ENCODE data around the gene BST1. TPM values are rescaled to one million over a fixed set of nuclear protein-coding genes. Genes with fewer than 3 reads are reported as not detected.
"Not testable (repeated sequence)": the region's sequence is repeated elsewhere in the genome, so short reads cannot be mapped to it uniquely, and the experiment has no call there.

BST1 gene
- polyA plus RNA-seq, 3 donors: 140 to 297 (median 266) TPM

- peaks cover 13% of the 10 kb centered on the region for H3K4me1 Mint-ChIP-seq
- Histone ChIP-seq H3K9ac (ENCODE audit: insufficient read depth, low read length, poor library complexity, severe bottlenecking) (no peak overlapping the region), H4K20me1 (ENCODE audit: insufficient read depth, low read length) (peaks cover 48% of the 10 kb centered on the region), H2AFZ (ENCODE audit: insufficient read depth, low read depth, low read length, poor library complexity, severe bottlenecking) (no peak overlapping the region), H3K79me2 (ENCODE audit: insufficient read depth, low read length) (peaks cover 5% of the 10 kb centered on the region), H3K36me3 (replicated peaks in 1 of 2; ENCODE audit: control insufficient read depth in 1 of 2, insufficient read depth in 2 of 2, low read length in 2 of 2) (peaks cover 73 to 95% of the 10 kb centered on the region in 2 donors), H3K27me3 (ENCODE audit: control insufficient read depth in 2 of 2, insufficient read depth in 2 of 2, low read length in 2 of 2) (no peaks in the 10 kb centered on the region), H3K4me1 (ENCODE audit: control insufficient read depth in 1 of 2, insufficient read depth in 2 of 2, low read length in 2 of 2) (peaks cover 0 to 4% of the 10 kb centered on the region in 2 donors), H3K4me3 (replicated peaks in 1 of 3; ENCODE audit: low read depth in 2 of 3, low read length in 3 of 3) (no peak overlapping the region), H3K4me2 (replicated peaks; ENCODE audit: extremely low read depth, low read length, poor library complexity, severe bottlenecking) (no peak overlapping the region), H3K27ac (ENCODE audit: low read depth in 1 of 2, low read length in 2 of 2) (no peak overlapping the region), H3K9me3 (replicated peaks in 1 of 2; ENCODE audit: control insufficient read depth in 1 of 2, insufficient read depth in 1 of 2, low read length in 2 of 2) (peaks cover 3 to 4% of the 10 kb centered on the region in 2 donors)
- no peaks in the 10 kb centered on the region for H3K27me3 Mint-ChIP-seq (ENCODE audit: low read depth in 3 of 3)
- no peak overlapping the region for H3K4me3 Mint-ChIP-seq
- H3K36me3 Mint-ChIP-seq: peaks cover 75 to 83% of the 10 kb centered on the region in 2 donors
- 0% methylated on average over 2 of the region's 3 CpGs for WGBS (ENCODE audit: insufficient coverage)
- intact Hi-C loops (cut with micrococcal nuclease): no loop called here
- TF ChIP-seq CTCF (IDR thresholded peaks at IDR 0.05): peak; percentile 87
- no peak overlapping the region for H3K27ac Mint-ChIP-seq
- DNase-seq: peak; percentile 16 to 68 (median 51)
- peaks cover 6 to 10% (median 10%) of the 10 kb centered on the region in 7 donors for H3K9me3 Mint-ChIP-seq
Observed at GRCh38 chr4:15729910-15730533, 27.2 kb downstream of the BST1 start.

GRCh38 chr4:15733061-15733460 lies 30.2 kb downstream of the BST1 start:
- H3K79me2 ChIP-seq (ENCODE audit: insufficient read depth, low read length); intact Hi-C loops (cut with micrococcal nuclease); H2AFZ ChIP-seq (ENCODE audit: insufficient read depth, low read depth, low read length, poor library complexity, severe bottlenecking); H3K4me3 Mint-ChIP-seq; H3K4me3 ChIP-seq (replicated peaks in 1 of 3; ENCODE audit: low read depth in 2 of 3, low read length in 3 of 3); H3K4me1 ChIP-seq (ENCODE audit: control insufficient read depth in 1 of 2, insufficient read depth in 2 of 2, low read length in 2 of 2); DNase-seq; H3K9me3 ChIP-seq (replicated peaks in 1 of 2; ENCODE audit: control insufficient read depth in 1 of 2, insufficient read depth in 1 of 2, low read length in 2 of 2); H3K27me3 ChIP-seq (ENCODE audit: control insufficient read depth in 2 of 2, insufficient read depth in 2 of 2, low read length in 2 of 2); H3K27me3 Mint-ChIP-seq (ENCODE audit: low read depth in 3 of 3); H3K9ac ChIP-seq (ENCODE audit: insufficient read depth, low read length, poor library complexity, severe bottlenecking); H3K4me2 ChIP-seq (replicated peaks; ENCODE audit: extremely low read depth, low read length, poor library complexity, severe bottlenecking): not testable (repeated sequence)
- peaks cover 77 to 85% of the 10 kb centered on the region in 2 donors for H3K36me3 Mint-ChIP-seq
- H3K27ac ChIP-seq (ENCODE audit: low read depth in 1 of 2, low read length in 2 of 2): peak overlapping the region in 1 of 2 donors; percentile 44
- peaks cover 16% of the 10 kb centered on the region for H3K4me1 Mint-ChIP-seq
- peaks cover 6 to 10% (median 10%) of the 10 kb centered on the region in 7 donors for H3K9me3 Mint-ChIP-seq
- H4K20me1 ChIP-seq (ENCODE audit: insufficient read depth, low read length): peaks cover 37% of the 10 kb centered on the region
- H3K36me3 ChIP-seq (replicated peaks in 1 of 2; ENCODE audit: control insufficient read depth in 1 of 2, insufficient read depth in 2 of 2, low read length in 2 of 2): peaks cover 60 to 95% of the 10 kb centered on the region in 2 donors
- H3K27ac Mint-ChIP-seq: peak overlapping the region in 2 of 7 donors; percentile 3 to 85
- 43% methylated on average over 2 of the region's 5 CpGs for WGBS (ENCODE audit: insufficient coverage)
